Subcutaneous abdominal adipose tissue (tissue), 5 donors: Measurements from ENCODE around the gene SLC47A1.
"Not testable (repeated sequence)": the region's sequence is repeated elsewhere in the genome, so short reads cannot be mapped to it uniquely, and the experiment has no call there.

ENCODE experiments used
- H3K27ac ChIP-seq: one replicate; pipeline ENCODE4 v1.7.0; 2013; ENCODE audit warnings: low read depth, mild to moderate bottlenecking, inconsistent platforms, low read length, moderate library complexity
- H3K27me3 ChIP-seq, 5 donors: one replicate each; pipeline ENCODE4 v1.7.0; 2013; ENCODE audit warnings: low read length in 5 of 5, inconsistent platforms in 1 of 5; ENCODE audit not compliant: control insufficient read depth in 5 of 5, insufficient read depth in 4 of 5
- H3K36me3 ChIP-seq, 5 donors: one replicate each; pipeline ENCODE4 v1.7.0; 2013; ENCODE audit warnings: low read length in 5 of 5; ENCODE audit not compliant: control insufficient read depth in 5 of 5, insufficient read depth in 5 of 5
- H3K4me1 ChIP-seq, 5 donors: one replicate each; pipeline ENCODE4 v1.7.0; 2013; ENCODE audit warnings: low read length in 5 of 5, mild to moderate bottlenecking in 3 of 5, moderate library complexity in 1 of 5; ENCODE audit not compliant: control insufficient read depth in 5 of 5, insufficient read depth in 5 of 5
- H3K4me3 ChIP-seq, 5 donors: one replicate each; pipeline ENCODE4 v1.7.0; 2013; ENCODE audit warnings: low read length in 5 of 5, low read depth in 1 of 5
- H3K9ac ChIP-seq, 5 donors: one replicate each; pipeline ENCODE4 v1.7.0; 2013; ENCODE audit warnings: low read length in 5 of 5, mild to moderate bottlenecking in 4 of 5, moderate library complexity in 3 of 5
- H3K9me3 ChIP-seq, 5 donors: one replicate each; pipeline ENCODE4 v1.7.0; 2013; ENCODE audit warnings: low read length in 5 of 5; ENCODE audit not compliant: control insufficient read depth in 5 of 5
- donor health status: healthy.
- donor health status: healthy.
- donor health status: healthy.
- donor health status: healthy.
- donor health status: healthy.

SLC47A1 gene

GRCh38 chr17:19569785-19570543 lies 36.3 kb downstream of the SLC47A1 start:
- H3K36me3 ChIP-seq: no peaks in the 10 kb centered on the region
- H3K27me3 ChIP-seq: no peaks in the 10 kb centered on the region
- H3K4me1 ChIP-seq: peaks cover 0 to 11% (median 5%) of the 10 kb centered on the region in 5 donors
- no peak overlapping the region for H3K4me3 ChIP-seq
- no peaks in the 10 kb centered on the region for H3K9me3 ChIP-seq
- no peak overlapping the region for H3K27ac ChIP-seq
- no peak overlapping the region for H3K9ac ChIP-seq

GRCh38 chr17:19570544-19571062 lies 36.9 kb downstream of the SLC47A1 start:
- Histone ChIP-seq H3K9me3 (no peaks in the 10 kb centered on the region), H3K4me1 (peaks cover 0 to 11% (median 5%) of the 10 kb centered on the region in 5 donors), H3K27me3 (no peaks in the 10 kb centered on the region), H3K27ac (no peak overlapping the region), H3K9ac (no peak overlapping the region), H3K36me3 (no peaks in the 10 kb centered on the region), H3K4me3 (no peak overlapping the region)

- Histone ChIP-seq H3K9ac (no peak overlapping the region), H3K4me3 (no peak overlapping the region), H3K4me1 (peaks cover 0 to 11% (median 5%) of the 10 kb centered on the region in 5 donors), H3K36me3 (no peaks in the 10 kb centered on the region), H3K27ac (no peak overlapping the region), H3K9me3 (no peaks in the 10 kb centered on the region), H3K27me3 (no peaks in the 10 kb centered on the region)
Observed at GRCh38 chr17:19573075-19573474, 39.4 kb downstream of the SLC47A1 start.

GRCh38 chr17:19574956-19575355 lies 41.3 kb downstream of the SLC47A1 start:
- Histone ChIP-seq H3K27ac (no peak overlapping the region), H3K27me3 (peaks cover 0 to 3% (median 0%) of the 10 kb centered on the region in 5 donors), H3K9ac (no peak overlapping the region), H3K4me3 (no peak overlapping the region), H3K4me1 (peaks cover 0 to 15% (median 5%) of the 10 kb centered on the region in 5 donors), H3K36me3 (no peaks in the 10 kb centered on the region), H3K9me3 (no peaks in the 10 kb centered on the region)

- H3K36me3 ChIP-seq: no peaks in the 10 kb centered on the region
- peaks cover 0 to 3% (median 0%) of the 10 kb centered on the region in 5 donors for H3K27me3 ChIP-seq
- no peak overlapping the region for H3K4me3 ChIP-seq
- no peaks in the 10 kb centered on the region for H3K9me3 ChIP-seq
- H3K9ac ChIP-seq: no peak overlapping the region
- no peak overlapping the region for H3K27ac ChIP-seq
- peaks cover 0 to 11% (median 5%) of the 10 kb centered on the region in 5 donors for H3K4me1 ChIP-seq
Observed at GRCh38 chr17:19578545-19578944, 44.9 kb downstream of the SLC47A1 start.

GRCh38 chr17:19579192-19579761 lies 45.6 kb downstream of the SLC47A1 start:
- peak overlapping the region in 1 of 5 donors; percentile 16 for H3K4me3 ChIP-seq
- no peak overlapping the region for H3K27ac ChIP-seq
- no peaks in the 10 kb centered on the region for H3K36me3 ChIP-seq
- H3K4me1 ChIP-seq: peaks cover 0 to 11% (median 5%) of the 10 kb centered on the region in 5 donors
- peak overlapping the region in 2 of 5 donors; percentile 45 to 47 for H3K9ac ChIP-seq
- peaks cover 0 to 3% (median 0%) of the 10 kb centered on the region in 5 donors for H3K27me3 ChIP-seq
- no peaks in the 10 kb centered on the region for H3K9me3 ChIP-seq

GRCh38 chr17:19579867-19580565 lies 46.4 kb downstream of the SLC47A1 start:
- Histone ChIP-seq H3K27me3 (peaks cover 0 to 3% (median 0%) of the 10 kb centered on the region in 5 donors), H3K4me3 (peak overlapping the region; percentile 40 to 72 (median 59)), H3K4me1 (peaks cover 0 to 11% (median 5%) of the 10 kb centered on the region in 5 donors), H3K36me3 (no peaks in the 10 kb centered on the region), H3K9me3 (no peaks in the 10 kb centered on the region), H3K27ac (no peak overlapping the region), H3K9ac (peak overlapping the region in 2 of 5 donors; percentile 26 to 72)

GRCh38 chr17:19580566-19580920 lies 46.9 kb downstream of the SLC47A1 start:
- Histone ChIP-seq H3K9ac (peak overlapping the region in 1 of 5 donors; percentile 72), H3K4me1 (peaks cover 0 to 11% (median 5%) of the 10 kb centered on the region in 5 donors), H3K4me3 (peak overlapping the region; percentile 40 to 72 (median 59))
- H3K9me3 ChIP-seq, H3K36me3 ChIP-seq, H3K27ac ChIP-seq, H3K27me3 ChIP-seq: not testable (repeated sequence)

GRCh38 chr17:19582152-19582551 lies 48.5 kb downstream of the SLC47A1 start:
- H3K36me3 ChIP-seq, H3K9ac ChIP-seq, H3K27ac ChIP-seq, H3K4me3 ChIP-seq, H3K9me3 ChIP-seq, H3K27me3 ChIP-seq: not testable (repeated sequence)
- peaks cover 0 to 11% (median 5%) of the 10 kb centered on the region in 5 donors for H3K4me1 ChIP-seq

- Histone ChIP-seq H3K4me1 (peaks cover 0 to 11% (median 5%) of the 10 kb centered on the region in 5 donors), H3K27me3 (peaks cover 0 to 3% (median 0%) of the 10 kb centered on the region in 5 donors), H3K9me3 (no peaks in the 10 kb centered on the region), H3K36me3 (no peaks in the 10 kb centered on the region), H3K4me3 (no peak overlapping the region), H3K27ac (no peak overlapping the region), H3K9ac (no peak overlapping the region)
Observed at GRCh38 chr17:19583871-19584270, 50.2 kb downstream of the SLC47A1 start.
